DOHH2 (cell line): ENCODE measurements around the gene KIAA0513.

ENCODE experiments used
- EZH2phosphoT487 ChIP-seq: fragments of 200-600 bp; sonication (generic); IDR thresholded peaks from 2 replicates; pipeline ENCODE4 v1.6.1; 2017; ENCODE audit warnings: borderline replicate concordance, mild to moderate bottlenecking, antibody characterized with exemption, low read length, moderate library complexity, mixed read lengths
- TF ChIP-seq, protein P1 (sequence below): fragments of 200-600 bp; sonication (generic); IDR thresholded peaks from one replicate; pipeline ENCODE4 v1.5.1; 2014; ENCODE audit warnings: antibody characterized with exemption, mild to moderate bottlenecking, low read depth, low read length; ENCODE audit not compliant: poor library complexity, severe bottlenecking

DNA sequence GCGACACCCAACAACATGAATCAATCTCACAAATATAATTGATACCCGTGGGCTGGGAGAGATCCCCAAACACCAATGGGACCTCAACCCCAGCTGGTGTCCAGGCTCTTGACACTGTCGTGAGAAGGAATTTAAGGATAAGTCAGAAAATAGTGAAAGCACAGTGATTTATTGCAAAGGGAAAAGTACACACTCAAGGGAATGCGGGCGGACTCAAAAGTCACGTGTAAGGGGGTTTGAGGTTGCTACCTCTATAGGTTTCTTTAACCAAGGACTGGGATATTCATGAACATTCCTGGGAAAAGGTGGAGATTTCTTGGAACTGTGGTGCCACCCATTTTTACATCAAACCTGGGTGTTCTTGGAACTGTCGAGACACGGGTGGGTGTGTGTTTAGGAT, 10.0 kb upstream of the KIAA0513 start:
- TF ChIP-seq, protein P1, sequence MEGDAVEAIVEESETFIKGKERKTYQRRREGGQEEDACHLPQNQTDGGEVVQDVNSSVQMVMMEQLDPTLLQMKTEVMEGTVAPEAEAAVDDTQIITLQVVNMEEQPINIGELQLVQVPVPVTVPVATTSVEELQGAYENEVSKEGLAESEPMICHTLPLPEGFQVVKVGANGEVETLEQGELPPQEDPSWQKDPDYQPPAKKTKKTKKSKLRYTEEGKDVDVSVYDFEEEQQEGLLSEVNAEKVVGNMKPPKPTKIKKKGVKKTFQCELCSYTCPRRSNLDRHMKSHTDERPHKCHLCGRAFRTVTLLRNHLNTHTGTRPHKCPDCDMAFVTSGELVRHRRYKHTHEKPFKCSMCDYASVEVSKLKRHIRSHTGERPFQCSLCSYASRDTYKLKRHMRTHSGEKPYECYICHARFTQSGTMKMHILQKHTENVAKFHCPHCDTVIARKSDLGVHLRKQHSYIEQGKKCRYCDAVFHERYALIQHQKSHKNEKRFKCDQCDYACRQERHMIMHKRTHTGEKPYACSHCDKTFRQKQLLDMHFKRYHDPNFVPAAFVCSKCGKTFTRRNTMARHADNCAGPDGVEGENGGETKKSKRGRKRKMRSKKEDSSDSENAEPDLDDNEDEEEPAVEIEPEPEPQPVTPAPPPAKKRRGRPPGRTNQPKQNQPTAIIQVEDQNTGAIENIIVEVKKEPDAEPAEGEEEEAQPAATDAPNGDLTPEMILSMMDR: no peak
- no peak for TF ChIP-seq EZH2phosphoT487
